OCI-LY1 (cell line): Measurements from ENCODE around the gene PTPRT.

Source experiments
- CTCF ChIP-seq: fragments of 200-600 bp; sonication (generic), shearing (Covaris generic); IDR thresholded peaks from 2 replicates; pipeline ENCODE4 v1.5.1; 2017; ENCODE audit warnings: mild to moderate bottlenecking, antibody characterized with exemption, low read length, moderate library complexity, mixed read lengths
- EZH2 ChIP-seq: fragments of 200-600 bp; sonication (generic), shearing (Covaris generic); IDR thresholded peaks from 2 replicates; pipeline ENCODE4 v1.8.0; 2017; ENCODE audit warnings: borderline replicate concordance, mixed run types, mild to moderate bottlenecking, antibody characterized with exemption, low read length, moderate library complexity, mixed read lengths

DNA sequence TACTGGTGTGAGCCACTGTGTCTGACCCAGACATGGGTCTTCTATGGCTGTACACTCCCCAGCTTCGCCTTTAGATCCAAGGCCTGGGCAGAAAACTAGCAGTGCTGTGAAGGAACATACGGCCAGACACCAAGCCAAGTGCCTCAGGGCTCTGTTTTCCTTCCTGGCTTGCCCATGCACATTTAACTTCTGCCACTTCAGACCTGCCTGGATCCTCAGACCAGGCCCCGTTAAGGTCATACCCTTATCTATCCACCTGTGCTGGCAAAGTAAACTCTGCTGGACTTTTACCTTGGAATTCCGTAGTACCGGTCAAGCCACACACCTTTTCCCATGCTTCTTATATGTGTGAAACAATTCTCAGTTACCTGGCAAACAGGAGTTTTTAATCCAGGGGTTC is 644.8 kb downstream of the PTPRT start:
- TF ChIP-seq CTCF (no peak), EZH2 (no peak)
